GM12878 (cell line): ENCODE results near the gene LMX1B.

Experiments used
- BMI1 ChIP-seq: fragments of 450-650 bp; IDR thresholded peaks from 2 replicates; pipeline ENCODE4 v1.6.1; 2016; ENCODE audit warnings: mild to moderate bottlenecking, moderate library complexity, borderline replicate concordance
- CBFB ChIP-seq: IDR thresholded peaks from 2 replicates; pipeline ENCODE4 v1.6.1; 2016; ENCODE audit warnings: antibody characterized with exemption, low read depth
- JUNB ChIP-seq: IDR thresholded peaks from 2 replicates; pipeline ENCODE4 v1.6.1; 2016; ENCODE audit warnings: antibody characterized with exemption, mild to moderate bottlenecking
- JUND ChIP-seq: IDR thresholded peaks from 2 replicates; pipeline ENCODE4 v1.6.1; 2012; ENCODE audit warnings: low read depth, mild to moderate bottlenecking, low read length, improper control_type of control experiment, moderate library complexity
- POLR2AphosphoS5 ChIP-seq: IDR thresholded peaks from 2 replicates; pipeline ENCODE4 v1.6.1; 2011; ENCODE audit warnings: mild to moderate bottlenecking, low read length, inconsistent platforms
- RAD21 ChIP-seq: IDR thresholded peaks from 2 replicates; pipeline ENCODE4 v1.6.1; 2011; ENCODE audit warnings: mild to moderate bottlenecking, low read depth, low read length, moderate library complexity; ENCODE audit not compliant: insufficient read depth
- REST ChIP-seq: IDR thresholded peaks from 2 replicates; pipeline ENCODE4 v1.6.1; 2012; ENCODE audit warnings: mild to moderate bottlenecking, low read depth, low read length
- SREBF1 ChIP-seq: IDR thresholded peaks from 2 replicates; pipeline ENCODE4 v1.6.1; 2012; ENCODE audit warnings: mild to moderate bottlenecking, low read length
- ZNF24 ChIP-seq: fragments of 450-650 bp; IDR thresholded peaks from 2 replicates; pipeline ENCODE4 v1.6.1; 2017; ENCODE audit warnings: antibody characterized with exemption, mild to moderate bottlenecking
- TF ChIP-seq, protein P1 (sequence below), 3 experiments: IDR thresholded peaks in 2 of 3; conservative IDR thresholded peaks in 1 of 3; 2 replicates each; pipeline ENCODE4 v1.5.1; 2011; ENCODE audit warnings: low read depth in 3 of 3, low read length in 3 of 3, mild to moderate bottlenecking in 3 of 3, control low read depth in 2 of 3, moderate library complexity in 2 of 3, inconsistent platforms in 1 of 3, mixed read lengths in 1 of 3; ENCODE audit not compliant: control insufficient read depth in 2 of 3, insufficient read depth in 1 of 3; ENCODE audit errors: extremely low read depth in 1 of 3
- TF ChIP-seq, protein P2 (sequence below): fragments of 450-650 bp; IDR thresholded peaks from 2 replicates; pipeline ENCODE4 v1.6.1; 2018; ENCODE audit warnings: borderline replicate concordance, mild to moderate bottlenecking; ENCODE audit not compliant: partially characterized antibody

DNA sequence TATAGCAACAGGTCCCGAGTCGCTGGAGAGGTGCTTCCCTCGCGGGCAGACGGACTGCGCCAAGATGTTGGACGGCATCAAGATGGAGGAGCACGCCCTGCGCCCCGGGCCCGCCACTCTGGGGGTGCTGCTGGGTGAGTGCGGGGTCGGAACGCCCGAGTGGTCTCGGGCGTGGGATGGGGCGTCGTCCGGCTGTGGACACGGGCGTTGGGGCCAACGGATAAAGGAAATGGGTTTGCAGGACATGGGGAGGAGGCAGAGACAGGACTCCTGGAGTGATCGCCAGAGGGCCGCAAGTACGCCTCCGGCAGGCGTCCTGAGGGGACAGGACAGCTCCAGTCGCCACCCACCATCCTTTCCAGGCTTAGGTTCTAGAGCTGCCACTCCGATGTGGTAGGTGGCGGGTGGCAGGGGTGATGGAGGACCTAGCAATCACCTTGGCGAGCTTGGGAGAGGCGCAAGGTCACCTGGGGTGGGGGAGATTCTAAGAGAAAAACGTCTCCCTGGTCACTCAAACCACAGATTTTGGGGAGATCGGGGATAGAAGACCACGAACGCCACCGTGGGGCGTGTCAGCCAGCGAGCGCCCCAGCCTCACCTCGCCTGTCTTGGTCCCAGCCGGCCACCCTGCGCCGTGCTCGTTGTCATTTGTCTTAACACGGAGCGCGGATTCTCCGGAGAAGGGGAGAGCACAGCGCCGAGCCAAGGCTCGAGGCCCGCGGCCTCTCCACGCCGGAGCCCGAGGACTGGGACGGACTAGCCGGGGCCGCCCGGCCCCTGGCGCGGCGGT is 922 bp downstream of the LMX1B start:
- TF ChIP-seq, protein P1, sequence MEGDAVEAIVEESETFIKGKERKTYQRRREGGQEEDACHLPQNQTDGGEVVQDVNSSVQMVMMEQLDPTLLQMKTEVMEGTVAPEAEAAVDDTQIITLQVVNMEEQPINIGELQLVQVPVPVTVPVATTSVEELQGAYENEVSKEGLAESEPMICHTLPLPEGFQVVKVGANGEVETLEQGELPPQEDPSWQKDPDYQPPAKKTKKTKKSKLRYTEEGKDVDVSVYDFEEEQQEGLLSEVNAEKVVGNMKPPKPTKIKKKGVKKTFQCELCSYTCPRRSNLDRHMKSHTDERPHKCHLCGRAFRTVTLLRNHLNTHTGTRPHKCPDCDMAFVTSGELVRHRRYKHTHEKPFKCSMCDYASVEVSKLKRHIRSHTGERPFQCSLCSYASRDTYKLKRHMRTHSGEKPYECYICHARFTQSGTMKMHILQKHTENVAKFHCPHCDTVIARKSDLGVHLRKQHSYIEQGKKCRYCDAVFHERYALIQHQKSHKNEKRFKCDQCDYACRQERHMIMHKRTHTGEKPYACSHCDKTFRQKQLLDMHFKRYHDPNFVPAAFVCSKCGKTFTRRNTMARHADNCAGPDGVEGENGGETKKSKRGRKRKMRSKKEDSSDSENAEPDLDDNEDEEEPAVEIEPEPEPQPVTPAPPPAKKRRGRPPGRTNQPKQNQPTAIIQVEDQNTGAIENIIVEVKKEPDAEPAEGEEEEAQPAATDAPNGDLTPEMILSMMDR (IDR thresholded peaks at IDR 0.05 in 2 of 3, conservative IDR thresholded peaks at IDR 0.05 in 1 of 3; ENCODE audit: control insufficient read depth in 2 of 3, extremely low read depth in 1 of 3, insufficient read depth in 1 of 3, low read depth in 3 of 3, low read length in 3 of 3) = no peak
- TF ChIP-seq REST (no peak), BMI1 (no peak), POLR2AphosphoS5 (no peak), JUND (no peak), CBFB (no peak), JUNB (no peak), ZNF24 (no peak), RAD21 (no peak), SREBF1 (no peak)
- TF ChIP-seq, protein P2, sequence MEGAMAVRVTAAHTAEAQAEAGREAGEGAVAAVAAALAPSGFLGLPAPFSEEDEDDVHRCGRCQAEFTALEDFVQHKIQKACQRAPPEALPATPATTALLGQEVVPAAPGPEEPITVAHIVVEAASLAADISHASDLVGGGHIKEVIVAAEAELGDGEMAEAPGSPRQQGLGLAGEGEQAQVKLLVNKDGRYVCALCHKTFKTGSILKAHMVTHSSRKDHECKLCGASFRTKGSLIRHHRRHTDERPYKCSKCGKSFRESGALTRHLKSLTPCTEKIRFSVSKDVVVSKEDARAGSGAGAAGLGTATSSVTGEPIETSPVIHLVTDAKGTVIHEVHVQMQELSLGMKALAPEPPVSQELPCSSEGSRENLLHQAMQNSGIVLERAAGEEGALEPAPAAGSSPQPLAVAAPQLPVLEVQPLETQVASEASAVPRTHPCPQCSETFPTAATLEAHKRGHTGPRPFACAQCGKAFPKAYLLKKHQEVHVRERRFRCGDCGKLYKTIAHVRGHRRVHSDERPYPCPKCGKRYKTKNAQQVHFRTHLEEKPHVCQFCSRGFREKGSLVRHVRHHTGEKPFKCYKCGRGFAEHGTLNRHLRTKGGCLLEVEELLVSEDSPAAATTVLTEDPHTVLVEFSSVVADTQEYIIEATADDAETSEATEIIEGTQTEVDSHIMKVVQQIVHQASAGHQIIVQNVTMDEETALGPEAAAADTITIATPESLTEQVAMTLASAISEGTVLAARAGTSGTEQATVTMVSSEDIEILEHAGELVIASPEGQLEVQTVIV = no peak
